PFSK-1 (cell line): ENCODE measurements around the gene DCC.

ENCODE experiments used
- FOXP2 ChIP-seq: optimal IDR thresholded peaks from 2 replicates; pipeline ENCODE3; 2011; ENCODE audit warnings: borderline replicate concordance, control low read depth, inconsistent platforms; ENCODE audit not compliant: insufficient read depth; ENCODE audit errors: extremely low read length, extremely low read depth
- POLR2AphosphoS5 ChIP-seq: IDR thresholded peaks from 2 replicates; pipeline ENCODE4 v1.6.1; 2012; ENCODE audit warnings: low read depth, mild to moderate bottlenecking, control low read depth, low read length, moderate library complexity
- SIN3A ChIP-seq: IDR thresholded peaks from 2 replicates; pipeline ENCODE4 v1.6.1; 2012; ENCODE audit warnings: mild to moderate bottlenecking, low read length, moderate library complexity, borderline replicate concordance; ENCODE audit not compliant: insufficient read depth
- TAF1 ChIP-seq: IDR thresholded peaks from 2 replicates; pipeline ENCODE4 v1.6.1; 2012; ENCODE audit warnings: low read length, control low read depth, borderline replicate concordance; ENCODE audit not compliant: insufficient read depth
- TF ChIP-seq, protein P1 (sequence below), 2 experiments: IDR thresholded peaks; 2 replicates each; pipeline versions ENCODE4 v1.6.1 to v1.8.0; 2011 to 2012; ENCODE audit warnings: low read depth in 2 of 2, low read length in 2 of 2, control low read depth in 1 of 2, inconsistent platforms in 1 of 2, mild to moderate bottlenecking in 1 of 2, moderate library complexity in 1 of 2; ENCODE audit not compliant: insufficient read depth in 1 of 2

DNA sequence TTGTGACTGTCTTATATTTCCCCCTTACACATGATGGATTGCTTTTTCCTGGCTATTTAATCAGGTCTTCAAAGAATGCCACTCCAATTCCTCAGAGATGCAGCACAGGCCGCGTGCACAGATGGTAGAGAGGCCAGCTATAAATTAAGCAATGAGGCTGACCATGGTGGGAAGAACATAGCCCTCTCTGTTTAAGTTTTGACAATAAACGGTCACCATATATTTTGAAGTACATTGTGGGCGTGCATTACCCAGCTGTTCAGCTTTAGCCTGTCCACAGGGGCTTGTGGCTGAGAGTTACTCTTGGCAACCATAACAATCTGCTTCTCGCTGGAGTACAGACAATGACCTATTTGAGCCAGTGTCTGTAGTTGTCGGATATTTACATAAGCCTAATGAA lies 730.8 kb downstream of the DCC start:
- TF ChIP-seq, protein P1, sequence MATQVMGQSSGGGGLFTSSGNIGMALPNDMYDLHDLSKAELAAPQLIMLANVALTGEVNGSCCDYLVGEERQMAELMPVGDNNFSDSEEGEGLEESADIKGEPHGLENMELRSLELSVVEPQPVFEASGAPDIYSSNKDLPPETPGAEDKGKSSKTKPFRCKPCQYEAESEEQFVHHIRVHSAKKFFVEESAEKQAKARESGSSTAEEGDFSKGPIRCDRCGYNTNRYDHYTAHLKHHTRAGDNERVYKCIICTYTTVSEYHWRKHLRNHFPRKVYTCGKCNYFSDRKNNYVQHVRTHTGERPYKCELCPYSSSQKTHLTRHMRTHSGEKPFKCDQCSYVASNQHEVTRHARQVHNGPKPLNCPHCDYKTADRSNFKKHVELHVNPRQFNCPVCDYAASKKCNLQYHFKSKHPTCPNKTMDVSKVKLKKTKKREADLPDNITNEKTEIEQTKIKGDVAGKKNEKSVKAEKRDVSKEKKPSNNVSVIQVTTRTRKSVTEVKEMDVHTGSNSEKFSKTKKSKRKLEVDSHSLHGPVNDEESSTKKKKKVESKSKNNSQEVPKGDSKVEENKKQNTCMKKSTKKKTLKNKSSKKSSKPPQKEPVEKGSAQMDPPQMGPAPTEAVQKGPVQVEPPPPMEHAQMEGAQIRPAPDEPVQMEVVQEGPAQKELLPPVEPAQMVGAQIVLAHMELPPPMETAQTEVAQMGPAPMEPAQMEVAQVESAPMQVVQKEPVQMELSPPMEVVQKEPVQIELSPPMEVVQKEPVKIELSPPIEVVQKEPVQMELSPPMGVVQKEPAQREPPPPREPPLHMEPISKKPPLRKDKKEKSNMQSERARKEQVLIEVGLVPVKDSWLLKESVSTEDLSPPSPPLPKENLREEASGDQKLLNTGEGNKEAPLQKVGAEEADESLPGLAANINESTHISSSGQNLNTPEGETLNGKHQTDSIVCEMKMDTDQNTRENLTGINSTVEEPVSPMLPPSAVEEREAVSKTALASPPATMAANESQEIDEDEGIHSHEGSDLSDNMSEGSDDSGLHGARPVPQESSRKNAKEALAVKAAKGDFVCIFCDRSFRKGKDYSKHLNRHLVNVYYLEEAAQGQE (IDR thresholded peaks at IDR 0.05; ENCODE audit: insufficient read depth in 1 of 2, low read depth in 2 of 2, low read length in 2 of 2): no peak
- no peak for TF ChIP-seq POLR2AphosphoS5
- no peak for TF ChIP-seq TAF1
- no peak for TF ChIP-seq FOXP2
- no peak for TF ChIP-seq SIN3A
